ENCODE results near the gene VWA7. TPM values are rescaled to one million over a fixed set of nuclear protein-coding genes. Genes with fewer than 3 reads are reported as not detected.

VWA7 gene
- polyA plus RNA-seq, 1 of the 3 experiments (the other 2 are of a cell fraction), result 0.56 TPM

DNA sequence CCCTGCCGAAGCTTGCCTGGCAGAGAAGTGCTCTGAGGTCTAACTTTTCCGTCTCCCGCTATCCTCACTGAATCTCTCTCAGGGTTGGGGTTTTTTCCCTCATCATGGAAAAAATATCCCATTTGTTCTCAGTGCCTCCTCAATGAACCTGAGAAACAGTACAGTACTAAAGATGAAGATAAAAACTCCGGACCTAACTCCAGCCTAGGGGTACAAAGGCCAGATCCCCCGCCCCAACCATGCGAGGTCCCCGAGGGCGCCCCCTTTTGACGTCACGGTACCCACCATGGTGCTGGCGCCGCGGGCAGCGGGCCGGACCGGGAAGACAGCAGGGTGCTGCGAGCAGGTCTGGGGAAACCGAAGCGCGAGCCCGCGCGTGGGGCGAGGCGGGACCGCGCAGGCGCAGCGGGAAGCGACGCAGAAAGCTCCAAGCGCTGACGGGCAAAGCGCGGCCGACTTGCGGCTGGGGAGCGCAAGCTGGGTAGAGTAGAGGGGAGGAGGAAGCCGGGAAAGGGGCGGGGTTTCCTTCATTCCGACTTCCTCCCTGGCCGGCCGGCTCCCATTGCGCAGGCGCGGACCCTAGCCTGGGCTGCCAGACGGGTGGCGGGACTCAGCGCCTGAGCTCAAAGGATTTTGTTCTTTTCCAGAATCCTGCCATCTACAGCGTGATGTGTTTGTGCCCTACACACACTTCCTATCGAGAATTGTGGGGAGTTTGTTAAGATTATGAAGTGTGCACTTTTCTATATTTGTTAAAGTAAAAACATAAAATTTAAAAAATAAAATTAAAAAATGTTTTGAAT is 29.5 kb upstream of the VWA7 start, which contains the start of gene LSM2 (continued):
- TF ChIP-seq, protein P1, sequence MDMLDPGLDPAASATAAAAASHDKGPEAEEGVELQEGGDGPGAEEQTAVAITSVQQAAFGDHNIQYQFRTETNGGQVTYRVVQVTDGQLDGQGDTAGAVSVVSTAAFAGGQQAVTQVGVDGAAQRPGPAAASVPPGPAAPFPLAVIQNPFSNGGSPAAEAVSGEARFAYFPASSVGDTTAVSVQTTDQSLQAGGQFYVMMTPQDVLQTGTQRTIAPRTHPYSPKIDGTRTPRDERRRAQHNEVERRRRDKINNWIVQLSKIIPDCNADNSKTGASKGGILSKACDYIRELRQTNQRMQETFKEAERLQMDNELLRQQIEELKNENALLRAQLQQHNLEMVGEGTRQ (IDR thresholded peaks at IDR 0.05; ENCODE audit: borderline replicate concordance, low read depth, low read length), result no peak
- TF ChIP-seq JUND (IDR thresholded peaks at IDR 0.05) (no peak), YY1 (IDR thresholded peaks at IDR 0.05; ENCODE audit: low read depth) (peak; percentile 61; the same call in 1 of the 2 replicates), CHD2 (IDR thresholded peaks at IDR 0.05; ENCODE audit: low read length, partially characterized antibody) (no peak), RAD21 (IDR thresholded peaks at IDR 0.05; ENCODE audit: low read length) (no peak), REST (IDR thresholded peaks at IDR 0.05; ENCODE audit: low read depth, low read length) (no peak), NRF1 (IDR thresholded peaks at IDR 0.05; ENCODE audit: low read depth, low read length) (peak; percentile 80)

DNA sequence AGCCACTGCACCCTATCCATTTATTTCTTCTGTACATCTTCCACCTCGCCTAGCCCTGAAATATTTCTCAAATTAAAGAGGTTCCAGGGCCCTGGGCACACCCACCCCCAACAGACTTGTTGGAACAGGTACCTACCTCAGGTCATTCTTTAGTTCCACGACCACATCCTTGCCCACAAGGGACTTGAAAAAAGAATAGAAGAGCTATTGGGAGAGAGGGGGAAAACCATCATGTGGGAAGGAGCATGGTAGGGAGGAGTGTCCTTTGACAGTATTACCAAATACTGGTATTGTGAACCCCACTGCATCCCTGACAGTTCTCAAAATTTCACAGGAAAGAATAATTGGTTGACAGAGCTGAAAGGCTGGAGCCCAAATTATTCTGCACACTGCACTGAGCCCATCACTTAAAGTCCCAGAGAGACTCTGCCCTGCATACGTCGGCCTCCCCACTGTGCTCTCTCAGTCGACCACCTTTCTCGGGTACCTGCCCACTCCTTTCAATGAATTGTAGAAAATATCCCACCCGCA is 28.9 kb upstream of the VWA7 start:
- peaks cover 47% of the 10 kb centered on the region for H3K79me2 ChIP-seq (ENCODE audit: insufficient read depth)
- H3K9ac ChIP-seq, result peak overlapping the region; percentile 77
- ChIA-PET POLR2A (interaction anchor here (1.0 to 2.3 kb wide), 8 partner anchors 8 to 142 kb away, joined by 3 to 24 read pairs (median 6); partner anchors contain the start of genes DDAH2, GPANK1, HSPA1A and HSPA1L), CTCF (interaction anchor here (1.4 to 4.4 kb wide), 6 partner anchors 8 to 76 kb away, joined by 5 to 37 read pairs (median 7); partner anchors contain the start of genes DDAH2, MSH5 and VARS1)
- no peaks in the 10 kb centered on the region for H3K9me3 ChIP-seq
- peaks cover 0 to 6% of the 10 kb centered on the region in 2 experiments for H3K36me3 ChIP-seq (replicated peaks in 1 of 2; ENCODE audit: control insufficient read depth in 1 of 2, insufficient read depth in 2 of 2, low read length in 1 of 2)
- DNase-seq, result no peak
- H3K9me2 ChIP-seq, result no peaks in the 10 kb centered on the region
- H3F3A ChIP-seq (replicated peaks; ENCODE audit: insufficient read depth), result peaks cover 11% of the 10 kb centered on the region
- H3K4me1 ChIP-seq (ENCODE audit: control insufficient read depth in 1 of 2, insufficient read depth in 2 of 2, low read depth in 1 of 2, low read length in 1 of 2), result peaks cover 5% of the 10 kb centered on the region in 2 experiments; a peak in 2 of 4 replicates
- TF ChIP-seq NRF1 (IDR thresholded peaks at IDR 0.05; ENCODE audit: low read depth, low read length) (no peak), GATA2 (CRISPR knock-in tag; IDR thresholded peaks at IDR 0.05) (no peak), EP300 (IDR thresholded peaks at IDR 0.05; ENCODE audit: borderline replicate concordance in 1 of 2, low read depth in 1 of 2, low read length in 1 of 2) (no peak), SMC3 (IDR thresholded peaks at IDR 0.05; ENCODE audit: low read depth, low read length) (no peak), USF1 (IDR thresholded peaks at IDR 0.05; ENCODE audit: borderline replicate concordance, low read depth) (no peak), NFIC (IDR thresholded peaks at IDR 0.05; ENCODE audit: borderline replicate concordance) (no peak), PBX3 (IDR thresholded peaks at IDR 0.05) (no peak), FOXJ3 (CRISPR knock-in tag; IDR thresholded peaks at IDR 0.05) (no peak), TAF1 (IDR thresholded peaks at IDR 0.05; ENCODE audit: borderline replicate concordance, low read depth, low read length) (no peak), CHD2 (IDR thresholded peaks at IDR 0.05; ENCODE audit: low read length, partially characterized antibody) (no peak), TEAD4 (IDR thresholded peaks at IDR 0.05; ENCODE audit: borderline replicate concordance, insufficient read depth) (no peak), EZH2phosphoT487 (IDR thresholded peaks at IDR 0.05; ENCODE audit: borderline replicate concordance, low read depth) (no peak), RFX5 (IDR thresholded peaks at IDR 0.05; ENCODE audit: low read length) (no peak), RXRA (IDR thresholded peaks at IDR 0.05; ENCODE audit: borderline replicate concordance, low read depth) (no peak), MXI1 (IDR thresholded peaks at IDR 0.05; ENCODE audit: low read depth, low read length) (no peak), ZBTB33 (IDR thresholded peaks at IDR 0.05; ENCODE audit: borderline replicate concordance, low read depth) (no peak)
- 13% methylated on average over 7 of the region's 7 CpGs for WGBS (ENCODE audit: low lambda C conversion rate)
- peak overlapping the region; percentile 79 to 80 for H3K27ac ChIP-seq (ENCODE audit: low read depth in 2 of 2, low read length in 1 of 2)
- H3K27me3 ChIP-seq (ENCODE audit: insufficient read depth), result no peaks in the 10 kb centered on the region
- H3K4me2 ChIP-seq, result peak overlapping the region; percentile 72
- H3K4me3 ChIP-seq (ENCODE audit: low read depth in 2 of 2, low read length in 1 of 2), result peak overlapping the region; percentile 64 to 73
- no peaks in the 10 kb centered on the region for H4K20me1 ChIP-seq (ENCODE audit: insufficient read depth)
- peak overlapping the region; percentile 83 for H2AFZ ChIP-seq (ENCODE audit: low read depth)

Data from SK-N-SH (cell line).